GM12878 (cell line): ENCODE data around the gene DPH1.

Source experiments
- BHLHE40 ChIP-seq, 2 experiments: fragments of 450-650 bp in 1 of 2; IDR thresholded peaks; 2 replicates each; pipeline ENCODE4 v1.6.1; 2011 to 2017; ENCODE audit warnings: low read depth in 2 of 2, borderline replicate concordance in 1 of 2, improper control_type of control experiment in 1 of 2, low read length in 1 of 2, mild to moderate bottlenecking in 1 of 2
- EZH2 ChIP-seq: IDR thresholded peaks from 2 replicates; pipeline ENCODE4 v1.6.1; 2012; ENCODE audit warnings: low read depth, mild to moderate bottlenecking, control low read depth, inconsistent platforms, low read length, borderline replicate concordance; ENCODE audit not compliant: control insufficient read depth
- JUND ChIP-seq: IDR thresholded peaks from 2 replicates; pipeline ENCODE4 v1.6.1; 2012; ENCODE audit warnings: low read depth, mild to moderate bottlenecking, low read length, improper control_type of control experiment, moderate library complexity
- SMAD1 ChIP-seq: fragments of 450-650 bp; IDR thresholded peaks from 2 replicates; pipeline ENCODE4 v1.6.1; 2018; ENCODE audit warnings: mild to moderate bottlenecking, low read depth; ENCODE audit not compliant: partially characterized antibody

DNA sequence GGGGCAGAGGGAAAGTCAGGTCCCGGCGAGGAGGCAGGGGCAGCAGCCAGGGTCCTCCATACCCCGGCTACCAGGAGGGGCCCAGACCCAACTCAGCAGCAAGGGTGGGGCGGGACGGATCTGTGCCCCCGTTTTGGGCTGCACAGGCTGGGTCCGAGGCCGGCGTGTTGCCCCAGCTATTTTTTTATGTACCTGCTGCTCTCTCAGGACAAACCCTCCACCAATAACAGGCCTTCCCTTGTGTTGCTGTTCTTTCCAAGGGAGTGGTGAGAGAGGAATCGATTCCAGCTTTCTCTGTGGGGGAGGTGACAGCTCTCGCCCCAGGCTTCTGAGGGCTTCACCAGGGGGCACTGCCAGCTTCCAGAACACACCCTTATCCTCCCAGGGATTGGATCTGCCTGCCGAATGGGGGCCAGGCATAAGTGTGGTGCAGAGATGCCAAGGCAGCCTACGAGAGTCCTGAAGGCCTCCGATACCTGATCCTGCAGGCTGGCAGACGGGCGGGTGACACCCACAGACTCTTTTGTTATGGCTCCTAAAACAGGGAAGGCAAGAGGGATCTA is 27.1 kb upstream of the DPH1 start:
- TF ChIP-seq SMAD1 (no peak), JUND (no peak), BHLHE40 (IDR thresholded peaks at IDR 0.05; ENCODE audit: borderline replicate concordance in 1 of 2, low read depth in 2 of 2, low read length in 1 of 2) (no peak), EZH2 (no peak)
